ENCODE results near the gene HPCA.

Gene HPCA

DNA sequence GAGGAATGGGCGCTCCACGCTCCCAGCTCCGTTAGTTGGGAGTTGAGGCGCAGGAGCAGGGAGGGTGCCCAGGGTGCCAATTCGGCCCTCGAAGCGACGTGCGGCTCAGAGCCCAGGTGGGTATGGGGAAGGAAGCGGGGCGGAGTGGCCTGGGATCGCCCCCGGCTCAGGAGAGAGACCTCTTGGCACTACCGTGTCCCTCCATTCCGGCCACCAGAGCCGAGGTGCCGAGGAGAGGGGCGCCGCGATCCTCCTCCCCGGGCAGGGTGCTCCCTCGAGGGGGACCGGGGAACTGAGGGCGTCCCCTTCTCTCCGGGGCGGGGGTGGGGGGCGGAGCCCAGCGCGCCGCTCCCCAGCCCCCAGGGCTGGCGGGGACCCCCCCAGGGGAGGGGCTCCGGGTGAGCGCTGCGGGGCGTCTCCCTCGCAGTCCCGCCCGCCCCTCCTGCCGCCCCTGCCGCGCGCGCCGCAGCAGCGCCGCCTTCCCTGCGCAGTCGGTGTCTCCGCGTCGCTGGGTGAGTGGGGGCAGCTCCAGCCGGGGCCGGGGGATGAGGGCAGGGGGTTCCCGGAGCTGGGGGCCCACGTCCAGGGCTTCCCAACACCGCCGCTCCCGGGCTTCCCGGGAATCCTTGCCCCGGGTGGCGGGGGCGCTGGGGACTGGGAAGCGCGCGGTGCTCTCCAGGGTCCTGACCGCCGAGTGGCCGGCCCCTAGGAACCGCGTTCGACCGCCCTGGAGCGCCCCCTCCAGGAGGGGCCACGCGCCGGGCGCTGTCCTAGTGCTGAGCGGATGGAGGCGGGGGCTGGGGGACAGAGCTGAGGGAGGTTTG is at the start of gene HPCA:
TSS of gene HPCA (plus strand) at position 488 of the 824 bp plus-strand sequence. CDS start 2,408 bp downstream, outside the sequence.
- peak; percentile 55 for DNase-seq
- no peaks in the 10 kb centered on the region for H3K36me3 Mint-ChIP-seq (ENCODE audit: low read depth)
- peaks cover 3% of the 10 kb centered on the region for H3K4me1 Mint-ChIP-seq (ENCODE audit: low read depth)
- no peak within 1 kb of the TSS for H3K4me3 Mint-ChIP-seq
- H3K9me3 Mint-ChIP-seq, result no peaks in the 10 kb centered on the region
- no peak within 1 kb of the TSS for H3K27ac Mint-ChIP-seq
- peaks cover 81% of the 10 kb centered on the region for H3K27me3 Mint-ChIP-seq

DNA sequence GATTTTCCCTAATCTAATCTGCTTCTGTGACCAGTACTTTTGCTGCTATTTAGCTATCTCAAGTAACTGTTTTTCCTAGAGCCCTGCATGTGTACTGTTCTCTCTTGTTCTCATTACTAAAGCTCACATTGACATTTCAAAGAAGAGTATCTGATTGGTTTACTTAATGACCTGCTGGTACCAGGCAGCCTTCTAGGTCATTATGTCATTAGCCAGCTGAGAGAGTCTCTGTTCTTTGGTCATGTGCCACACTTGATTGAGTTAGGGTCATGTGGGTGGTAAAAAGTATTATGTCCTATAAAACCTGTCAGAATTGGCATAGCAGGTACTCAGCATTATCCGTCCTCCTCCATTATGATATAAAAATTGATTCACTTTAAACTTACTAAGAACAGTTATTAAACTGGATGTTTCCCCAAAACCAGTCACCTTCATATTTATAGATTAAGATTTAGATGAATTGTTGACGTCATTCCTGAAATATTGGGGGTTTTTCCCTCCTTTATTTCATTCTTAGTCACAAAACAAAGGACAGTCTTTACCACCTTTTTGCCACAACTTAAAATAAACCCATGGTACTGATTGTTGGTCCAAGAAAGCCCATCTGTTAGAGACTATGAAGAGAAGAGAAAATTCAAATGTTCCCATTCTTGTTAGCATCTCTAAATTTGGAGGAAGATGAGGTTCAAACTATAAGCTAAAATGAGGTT is 37.8 kb upstream of the HPCA start:
- no peaks in the 10 kb centered on the region for H3K27me3 Mint-ChIP-seq
- peaks cover 5% of the 10 kb centered on the region for H3K4me1 Mint-ChIP-seq (ENCODE audit: low read depth)
- H3K36me3 Mint-ChIP-seq (ENCODE audit: low read depth), result peaks cover 61% of the 10 kb centered on the region
- H3K4me3 Mint-ChIP-seq, result no peak overlapping the region
- no peaks in the 10 kb centered on the region for H3K9me3 Mint-ChIP-seq
- H3K27ac Mint-ChIP-seq, result no peak overlapping the region
- DNase-seq, result no peak

DNA sequence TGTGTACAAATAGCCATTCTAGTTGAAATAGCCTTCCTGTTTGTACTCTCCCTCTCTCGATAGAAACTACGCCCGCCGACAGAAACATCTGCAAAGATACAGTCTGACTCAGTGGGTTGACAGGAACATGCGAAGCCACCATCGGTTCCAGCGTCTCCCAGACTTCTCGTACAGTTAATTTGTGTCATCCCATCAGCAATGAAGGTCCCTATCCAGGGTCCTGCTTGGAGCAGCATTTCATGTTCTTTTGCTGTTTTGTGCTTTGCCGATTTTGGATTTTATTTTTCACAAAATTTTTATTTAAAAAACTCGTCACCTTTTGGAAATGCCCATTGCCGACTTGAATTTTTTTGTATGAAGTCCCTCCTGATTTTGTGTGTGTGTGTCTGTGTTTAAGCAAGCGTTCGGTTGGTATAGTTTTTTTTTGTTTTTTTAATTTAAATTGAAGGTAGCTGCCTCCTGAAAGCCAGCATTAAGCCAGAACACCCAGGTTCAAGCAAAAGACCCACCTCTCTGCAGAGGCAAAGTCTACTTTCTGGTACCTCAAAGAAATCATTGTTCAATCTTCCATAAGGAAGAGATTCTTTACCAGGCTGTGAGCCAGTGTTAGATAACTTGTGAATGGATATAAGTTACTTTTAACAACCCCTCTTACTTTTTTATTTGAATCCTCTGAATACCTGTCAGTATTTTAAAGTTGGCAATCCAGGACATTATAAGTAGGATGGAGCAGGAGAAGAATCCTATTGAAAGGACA is 30.3 kb upstream of the HPCA start:
- H3K27ac Mint-ChIP-seq, result no peak overlapping the region

DNA sequence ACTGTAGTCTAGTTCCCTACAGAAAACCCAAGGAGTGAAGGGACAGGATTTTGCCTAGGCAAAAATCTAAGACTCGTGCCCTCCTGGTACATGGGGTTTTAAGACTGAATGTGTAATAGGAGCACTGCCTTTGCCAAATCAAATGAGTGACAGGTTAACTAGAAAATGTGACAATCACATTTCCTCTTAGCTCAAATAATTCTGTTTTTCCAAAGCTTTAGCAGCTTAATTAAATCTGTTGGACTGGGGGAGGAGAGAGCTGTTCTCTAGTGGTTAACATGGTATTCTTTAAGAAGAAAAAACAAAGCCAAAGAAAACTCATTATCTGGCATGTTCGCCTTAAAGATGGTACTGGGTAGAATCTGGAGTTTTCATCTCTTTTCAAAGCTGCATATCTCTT is 28.2 kb upstream of the HPCA start:
- Mint-ChIP-seq H3K4me3 (no peak overlapping the region), H3K4me1 (ENCODE audit: low read depth) (no peaks in the 10 kb centered on the region), H3K36me3 (ENCODE audit: low read depth) (peaks cover 77% of the 10 kb centered on the region), H3K27me3 (no peaks in the 10 kb centered on the region), H3K27ac (no peak overlapping the region), H3K9me3 (no peaks in the 10 kb centered on the region)
- DNase-seq, result no peak

More for the DNA sequence above, 30.3 kb upstream of the HPCA start:
- Mint-ChIP-seq H3K36me3 (ENCODE audit: low read depth) (peaks cover 73% of the 10 kb centered on the region), H3K27me3 (no peaks in the 10 kb centered on the region), H3K4me1 (ENCODE audit: low read depth) (no peaks in the 10 kb centered on the region), H3K4me3 (no peak overlapping the region), H3K9me3 (no peaks in the 10 kb centered on the region)
- no peak for DNase-seq

DNA sequence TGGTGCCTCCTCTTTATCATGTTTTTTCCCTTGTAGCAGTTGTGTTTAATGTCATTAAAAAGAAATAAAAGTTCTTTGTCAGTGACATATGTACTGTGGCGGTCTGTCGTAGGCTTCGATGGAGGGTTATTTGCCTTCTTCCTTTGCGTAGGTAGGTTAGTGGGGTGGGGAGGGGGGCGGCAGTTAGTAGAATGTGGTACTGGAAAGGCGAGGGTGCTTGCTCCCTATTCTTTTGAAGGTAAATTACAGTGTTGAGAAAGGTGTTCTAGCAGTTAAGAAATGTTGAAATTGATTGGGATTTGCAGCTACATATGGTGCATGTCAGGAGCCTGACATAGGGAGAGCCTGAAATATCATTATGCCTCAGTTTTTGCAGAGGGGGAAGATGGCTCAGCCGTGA is 27.5 kb upstream of the HPCA start:
- H3K4me3 Mint-ChIP-seq, result no peak overlapping the region
- no peaks in the 10 kb centered on the region for H3K9me3 Mint-ChIP-seq
- no peaks in the 10 kb centered on the region for H3K27me3 Mint-ChIP-seq
- no peak overlapping the region for H3K27ac Mint-ChIP-seq
- no peak for DNase-seq
- H3K4me1 Mint-ChIP-seq (ENCODE audit: low read depth), result no peaks in the 10 kb centered on the region
- H3K36me3 Mint-ChIP-seq (ENCODE audit: low read depth), result peaks cover 73% of the 10 kb centered on the region

DNA sequence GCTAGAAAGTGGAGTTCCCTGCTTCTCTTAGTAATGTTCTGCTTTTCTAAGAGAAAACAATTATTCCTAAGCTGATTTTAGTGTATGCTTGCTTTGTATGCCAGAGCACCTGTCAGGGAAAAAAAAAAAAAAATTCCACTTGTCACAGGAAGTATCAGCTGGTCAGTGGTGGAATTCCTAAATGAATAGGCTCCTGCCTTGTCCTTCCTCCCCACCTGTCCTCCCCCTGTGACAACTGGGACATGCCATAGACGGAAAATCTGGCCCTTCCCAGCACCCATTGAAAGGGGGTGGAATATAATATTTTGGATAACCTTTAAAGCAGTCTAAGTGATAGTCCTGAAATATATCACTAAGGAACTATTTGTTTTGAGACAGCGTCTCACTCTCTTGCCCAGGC is 26.4 kb upstream of the HPCA start:
- H3K4me1 Mint-ChIP-seq (ENCODE audit: low read depth), result no peaks in the 10 kb centered on the region
- H3K36me3 Mint-ChIP-seq (ENCODE audit: low read depth), result peaks cover 69% of the 10 kb centered on the region
- no peak overlapping the region for H3K4me3 Mint-ChIP-seq
- no peak overlapping the region for H3K27ac Mint-ChIP-seq
- H3K9me3 Mint-ChIP-seq, result no peaks in the 10 kb centered on the region
- no peak for DNase-seq
- H3K27me3 Mint-ChIP-seq, result no peaks in the 10 kb centered on the region

DNA sequence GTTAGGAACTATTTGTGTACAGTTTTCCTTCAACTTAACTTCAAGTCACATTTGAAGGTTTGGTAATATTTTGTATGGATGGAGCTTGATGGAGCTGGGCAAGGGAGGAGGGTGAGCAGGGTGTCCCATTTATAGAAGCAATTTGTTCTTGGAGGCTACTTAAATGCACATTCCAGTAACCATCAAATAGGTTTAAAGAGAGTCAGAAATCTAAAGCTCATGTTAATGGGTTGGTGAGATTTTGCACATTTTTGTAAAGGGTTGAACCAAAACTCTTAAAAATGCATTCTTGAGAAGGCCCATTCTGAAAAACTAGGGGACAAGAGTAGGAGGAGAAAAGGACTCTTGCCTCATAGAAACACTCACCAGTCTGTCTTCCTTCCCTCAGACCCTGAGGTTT is 25.7 kb upstream of the HPCA start:
- H3K27me3 Mint-ChIP-seq, result no peaks in the 10 kb centered on the region
- no peak overlapping the region for H3K27ac Mint-ChIP-seq
- peaks cover 62% of the 10 kb centered on the region for H3K36me3 Mint-ChIP-seq (ENCODE audit: low read depth)
- no peak for DNase-seq
- no peaks in the 10 kb centered on the region for H3K9me3 Mint-ChIP-seq
- no peak overlapping the region for H3K4me3 Mint-ChIP-seq
- no peaks in the 10 kb centered on the region for H3K4me1 Mint-ChIP-seq (ENCODE audit: low read depth)

DNA sequence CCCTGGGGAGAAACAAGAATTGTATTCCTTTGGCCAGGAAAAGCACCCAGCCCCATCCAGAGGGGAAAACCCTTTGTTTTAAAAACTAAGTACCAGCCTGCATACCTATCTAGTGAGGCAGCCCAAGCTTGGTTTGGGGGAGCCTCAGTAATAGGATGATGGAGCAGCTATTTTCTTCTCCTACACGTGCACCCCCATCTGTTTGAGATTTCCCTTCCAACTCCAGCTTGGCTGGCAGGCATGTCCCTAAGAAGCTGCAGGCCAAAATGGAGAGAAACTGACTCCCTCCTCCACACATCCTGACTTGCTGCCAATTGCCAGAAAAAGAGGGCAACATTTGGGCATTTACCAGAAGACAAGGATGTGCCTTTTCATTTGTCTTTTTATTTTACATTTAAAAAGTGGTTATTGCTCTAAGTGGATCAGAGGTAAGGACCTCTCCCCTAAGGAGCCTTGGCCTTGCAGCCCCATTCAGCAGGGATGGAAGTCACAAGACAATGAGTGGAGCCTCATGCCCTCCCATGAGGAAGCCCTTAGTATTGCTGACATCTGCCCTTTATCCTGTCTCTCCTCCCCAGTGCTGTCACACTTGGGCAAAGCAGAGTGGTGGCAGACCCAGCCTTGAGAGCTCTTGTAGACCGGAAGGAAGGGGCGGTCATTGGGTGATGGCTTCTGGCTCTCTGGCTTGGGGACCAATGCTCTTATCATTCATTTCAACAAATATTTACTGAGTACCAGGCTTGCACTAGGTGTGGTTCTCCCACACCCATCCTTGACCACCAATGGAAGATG is 24.2 kb upstream of the HPCA start:
- DNase-seq, result no peak
- Mint-ChIP-seq H3K27me3 (no peaks in the 10 kb centered on the region), H3K9me3 (no peaks in the 10 kb centered on the region), H3K36me3 (ENCODE audit: low read depth) (peaks cover 48% of the 10 kb centered on the region), H3K4me3 (no peak overlapping the region), H3K4me1 (ENCODE audit: low read depth) (no peaks in the 10 kb centered on the region), H3K27ac (no peak overlapping the region)

DNA sequence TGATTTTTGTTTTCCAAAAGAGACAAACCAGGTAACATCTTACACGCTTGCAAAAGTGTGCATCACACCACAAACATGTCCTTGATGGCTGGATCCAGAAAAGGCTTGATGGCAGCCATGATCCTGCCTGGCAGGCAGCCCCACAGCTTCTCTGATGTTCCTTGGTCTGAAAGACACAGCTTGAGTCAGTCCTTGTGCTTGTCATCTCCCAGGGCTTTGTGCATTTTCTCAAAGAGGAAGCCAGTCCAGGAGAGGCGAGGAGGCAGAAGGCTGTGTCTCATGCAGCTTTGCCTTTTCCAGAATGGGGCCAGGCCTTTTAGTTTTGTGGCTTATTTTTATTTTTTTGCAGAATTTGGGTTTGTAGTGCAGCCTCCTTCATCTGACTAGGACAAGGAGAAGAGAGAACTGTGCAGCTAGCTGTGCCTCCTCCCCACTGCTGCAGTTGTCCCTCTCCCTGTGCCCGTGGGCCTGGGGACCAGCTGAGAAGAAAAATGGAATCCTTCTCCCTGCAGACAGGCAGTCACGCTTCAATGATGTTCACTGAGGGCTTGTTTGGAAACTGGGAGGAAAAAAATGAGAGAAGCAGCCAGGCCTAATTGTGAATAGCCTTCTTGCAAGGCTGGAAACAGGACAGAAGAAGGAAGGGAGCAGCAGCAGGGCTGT is 22.9 kb upstream of the HPCA start:
- Mint-ChIP-seq H3K4me3 (no peak overlapping the region), H3K27ac (no peak overlapping the region), H3K9me3 (no peaks in the 10 kb centered on the region), H3K27me3 (peaks cover 2% of the 10 kb centered on the region), H3K4me1 (ENCODE audit: low read depth) (no peaks in the 10 kb centered on the region), H3K36me3 (ENCODE audit: low read depth) (peaks cover 39% of the 10 kb centered on the region)
- DNase-seq, result no peak

DNA sequence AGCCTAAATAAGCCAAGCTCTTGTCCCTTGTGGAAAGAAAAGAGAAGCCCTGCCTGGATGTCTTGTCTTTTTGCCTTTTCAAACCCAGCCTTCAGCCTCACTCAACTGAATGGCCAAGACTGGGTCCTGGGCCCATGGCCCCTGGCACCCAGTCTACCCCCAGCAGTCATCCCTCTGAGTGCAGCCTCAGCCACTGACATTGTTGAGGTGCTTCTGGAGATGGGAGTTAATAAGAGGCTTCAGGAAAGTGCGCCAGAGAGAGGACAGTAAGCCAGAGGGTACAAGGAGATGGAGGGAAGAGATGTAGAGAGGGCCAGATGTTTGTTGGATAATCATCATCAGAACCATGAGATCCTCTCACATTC is 22.4 kb upstream of the HPCA start:
- no peaks in the 10 kb centered on the region for H3K4me1 Mint-ChIP-seq (ENCODE audit: low read depth)
- H3K9me3 Mint-ChIP-seq, result no peaks in the 10 kb centered on the region
- peaks cover 39% of the 10 kb centered on the region for H3K36me3 Mint-ChIP-seq (ENCODE audit: low read depth)
- DNase-seq, result no peak
- H3K27me3 Mint-ChIP-seq, result peaks cover 7% of the 10 kb centered on the region
- no peak overlapping the region for H3K27ac Mint-ChIP-seq
- H3K4me3 Mint-ChIP-seq, result no peak overlapping the region

DNA sequence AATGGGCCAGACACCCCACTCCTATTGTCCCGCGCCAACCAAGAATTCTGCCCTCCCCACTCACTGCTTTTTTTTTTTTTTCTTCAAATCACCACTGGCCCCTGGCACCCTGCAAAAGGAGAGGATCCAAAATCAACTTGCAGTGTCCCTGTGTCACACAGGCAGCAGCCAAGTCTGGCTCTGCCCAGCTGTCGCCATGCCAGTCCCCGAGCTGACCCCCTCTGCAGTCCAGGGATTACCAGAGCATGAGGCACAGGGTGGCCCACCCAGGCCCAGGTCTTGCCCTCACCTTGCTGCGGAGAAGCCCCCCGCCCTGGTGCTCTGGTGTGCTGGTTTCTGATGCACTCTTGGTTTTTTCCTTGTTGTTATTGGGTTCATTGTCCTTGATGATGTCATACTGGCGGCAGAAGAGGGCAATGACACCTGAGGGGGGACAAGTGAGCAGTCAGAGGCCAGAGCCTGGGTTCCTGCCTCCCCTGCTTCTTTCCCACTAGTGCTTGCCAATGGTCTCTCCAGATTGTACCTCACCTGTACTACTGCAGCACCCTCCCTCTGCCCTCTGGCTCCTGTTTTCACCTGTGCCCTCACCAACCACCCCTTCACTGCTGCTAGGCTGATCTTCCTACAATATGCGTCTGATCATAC is 21.8 kb upstream of the HPCA start:
- no peak overlapping the region for H3K27ac Mint-ChIP-seq
- peaks cover 13% of the 10 kb centered on the region for H3K27me3 Mint-ChIP-seq
- no peaks in the 10 kb centered on the region for H3K4me1 Mint-ChIP-seq (ENCODE audit: low read depth)
- no peak overlapping the region for H3K4me3 Mint-ChIP-seq
- no peaks in the 10 kb centered on the region for H3K9me3 Mint-ChIP-seq
- H3K36me3 Mint-ChIP-seq (ENCODE audit: low read depth), result peaks cover 35% of the 10 kb centered on the region
- no peak for DNase-seq

DNA sequence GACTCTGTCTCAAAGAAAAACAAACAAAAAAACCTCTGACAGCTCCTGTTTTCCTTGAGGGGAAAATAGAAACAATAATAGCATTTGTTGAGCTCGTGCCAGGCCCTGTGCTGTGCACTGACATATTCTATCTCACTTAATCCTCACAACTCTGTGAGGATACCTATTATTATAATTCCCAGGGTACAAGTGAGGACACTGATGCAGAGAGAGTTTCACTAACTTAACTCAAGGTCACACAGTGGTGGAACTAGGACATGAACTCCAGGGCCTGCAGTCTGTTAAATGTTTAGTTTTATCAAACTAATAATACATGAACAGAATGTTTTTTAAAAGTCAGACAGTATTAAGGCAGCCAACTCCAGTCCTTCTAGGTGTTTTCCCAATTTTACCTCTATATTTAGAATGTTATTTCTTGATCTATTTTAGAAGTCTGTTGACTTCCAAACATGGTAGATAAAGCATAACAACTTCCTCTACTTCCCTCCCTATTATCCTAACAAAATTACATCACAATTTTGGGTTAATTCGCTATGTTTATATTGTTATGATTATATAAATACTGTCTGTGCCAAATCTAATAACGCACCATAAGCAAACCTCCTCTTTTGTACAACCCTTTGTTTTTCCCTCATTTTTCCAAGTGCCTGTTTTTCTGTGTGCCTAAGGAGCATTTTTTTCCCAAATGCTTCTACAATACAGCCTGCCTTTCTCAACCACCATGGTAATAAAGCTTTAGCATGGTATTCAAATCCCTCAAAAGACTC is 20.5 kb upstream of the HPCA start:
- Mint-ChIP-seq H3K4me3 (no peak overlapping the region), H3K4me1 (ENCODE audit: low read depth) (peaks cover 4% of the 10 kb centered on the region), H3K36me3 (ENCODE audit: low read depth) (peaks cover 31% of the 10 kb centered on the region), H3K9me3 (no peaks in the 10 kb centered on the region), H3K27me3 (peaks cover 22% of the 10 kb centered on the region), H3K27ac (no peak overlapping the region)
- DNase-seq, result no peak

DNA sequence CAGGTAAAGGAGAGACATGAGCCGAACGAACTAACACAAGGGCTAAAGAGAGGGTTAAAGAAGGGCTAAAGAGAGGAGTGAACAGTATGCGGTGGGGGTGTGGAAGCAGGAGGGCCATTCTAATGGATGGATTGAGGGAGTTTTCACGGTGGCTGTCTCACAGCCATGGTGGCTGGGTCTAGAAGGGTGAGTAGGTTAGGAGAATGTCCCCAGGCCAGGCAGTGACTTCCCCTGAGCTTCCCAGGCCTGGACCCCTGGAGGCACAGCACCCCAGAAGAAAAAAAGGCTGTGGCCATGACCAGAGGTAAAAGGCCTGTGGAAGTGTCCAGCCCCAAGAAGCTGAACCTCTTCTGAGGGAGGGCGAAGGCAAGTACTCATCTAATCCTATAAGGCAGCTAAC is 19.1 kb upstream of the HPCA start:
- H3K27me3 Mint-ChIP-seq, result peaks cover 34% of the 10 kb centered on the region
- H3K4me3 Mint-ChIP-seq, result no peak overlapping the region

More for the DNA sequence above, 19.1 kb upstream of the HPCA start:
- DNase-seq, result no peak
- Mint-ChIP-seq H3K36me3 (ENCODE audit: low read depth) (peaks cover 23% of the 10 kb centered on the region), H3K9me3 (no peaks in the 10 kb centered on the region), H3K4me1 (ENCODE audit: low read depth) (peaks cover 9% of the 10 kb centered on the region), H3K27ac (peak overlapping the region; percentile 54)

Data from activated T-cell treated with anti-CD3 and anti-CD28 coated beads, Interleukin-2, amount 50 U/mL, for 24 hours (primary cell).